Activated effector memory CD4-positive, alpha-beta T cell treated with anti-CD3 and anti-CD28 coated beads, Interleukin-2, amount 50 U/mL, for 16 hours (primary cell): ENCODE measurements around the gene RPN1.
"Not testable (repeated sequence)": the region's sequence is repeated elsewhere in the genome, so short reads cannot be mapped to it uniquely, and the experiment has no call there.

Source experiments
- DNase-seq: peaks from one replicate; pipeline ENCODE4 v3.0.0-alpha.2; 2020

RPN1 gene

DNA sequence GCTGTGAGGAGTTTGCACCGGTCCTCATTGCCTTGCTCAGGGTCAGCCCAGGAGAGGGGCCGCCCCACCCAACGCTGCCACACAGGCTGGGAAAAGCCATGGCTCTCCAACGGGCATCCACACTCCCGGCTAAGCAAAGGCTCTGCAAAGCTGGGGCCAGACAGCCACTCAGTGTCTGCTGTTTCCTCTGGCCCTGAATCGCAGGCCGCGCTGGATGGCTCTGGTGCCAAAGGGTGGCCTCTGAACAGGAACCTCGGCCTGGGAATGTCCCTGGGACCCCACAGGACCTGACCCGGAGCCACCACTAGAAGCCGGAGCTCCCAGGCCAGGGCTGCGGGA is 42.9 kb downstream of the RPN1 start:
- no peak for DNase-seq

DNA sequence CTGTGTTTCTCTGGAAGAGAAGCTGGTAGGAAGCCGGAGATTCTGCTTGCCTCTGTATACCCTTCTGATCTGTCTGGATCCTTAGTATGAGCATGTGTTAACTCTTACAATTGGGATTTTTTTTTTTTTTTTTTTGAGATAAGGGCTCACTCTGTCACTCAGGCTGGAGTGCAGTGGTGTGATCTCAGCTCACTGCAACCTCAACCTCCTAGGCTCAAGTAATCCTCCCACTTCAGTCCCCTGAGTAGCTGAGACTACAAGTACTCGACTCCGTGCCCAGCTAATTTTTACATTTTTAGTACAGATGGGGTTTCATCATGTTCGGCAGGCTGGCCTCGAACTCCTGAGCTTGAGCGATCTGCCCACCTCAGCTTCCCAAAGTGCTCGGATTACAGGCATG is 44.5 kb downstream of the RPN1 start:
- DNase-seq: no peak

DNA sequence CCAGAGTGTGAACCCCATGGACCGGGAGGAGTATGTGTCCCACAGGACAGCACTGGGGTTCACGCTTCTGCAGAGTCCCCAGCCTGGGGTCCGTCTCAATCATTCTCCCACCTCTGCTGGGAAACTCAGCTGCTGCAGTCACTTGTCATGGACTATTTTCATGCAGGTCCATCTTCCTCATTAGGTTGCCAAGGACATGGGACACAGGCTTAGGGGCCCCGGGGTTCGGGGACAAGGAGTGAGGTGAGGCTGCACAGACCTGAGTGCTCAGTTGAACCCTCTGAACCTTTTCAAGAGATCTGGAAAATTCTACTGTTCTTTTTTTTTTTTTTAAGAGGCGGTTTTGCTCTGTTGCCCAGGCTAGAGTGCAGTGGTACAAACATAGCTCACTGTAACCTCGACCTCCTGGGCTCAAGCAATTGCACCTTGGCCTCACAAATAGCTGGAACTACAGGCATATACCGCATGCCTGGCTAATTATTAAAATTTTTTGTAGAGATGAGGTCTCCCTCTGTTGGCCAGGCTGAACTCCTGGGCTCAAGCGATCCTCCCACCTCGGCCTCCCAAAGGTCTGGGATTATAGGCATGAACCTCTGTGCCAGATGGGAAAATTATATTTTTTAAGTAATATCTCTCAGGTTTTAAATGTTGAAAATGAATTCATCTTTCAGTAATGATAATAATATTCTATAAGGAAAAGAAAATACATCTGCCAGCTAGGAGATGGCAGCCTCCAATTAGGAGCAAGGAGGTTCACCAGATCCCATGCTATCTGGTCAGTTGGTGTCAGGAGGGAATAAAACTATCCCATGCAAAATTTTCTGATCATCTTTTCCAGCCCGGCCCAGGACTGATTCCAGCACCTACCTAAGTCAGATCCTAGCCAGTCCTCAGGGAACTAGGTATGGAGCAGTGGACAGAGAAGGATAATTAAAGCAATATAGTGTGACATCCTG is 45.2 kb downstream of the RPN1 start:
- no peak for DNase-seq

DNA sequence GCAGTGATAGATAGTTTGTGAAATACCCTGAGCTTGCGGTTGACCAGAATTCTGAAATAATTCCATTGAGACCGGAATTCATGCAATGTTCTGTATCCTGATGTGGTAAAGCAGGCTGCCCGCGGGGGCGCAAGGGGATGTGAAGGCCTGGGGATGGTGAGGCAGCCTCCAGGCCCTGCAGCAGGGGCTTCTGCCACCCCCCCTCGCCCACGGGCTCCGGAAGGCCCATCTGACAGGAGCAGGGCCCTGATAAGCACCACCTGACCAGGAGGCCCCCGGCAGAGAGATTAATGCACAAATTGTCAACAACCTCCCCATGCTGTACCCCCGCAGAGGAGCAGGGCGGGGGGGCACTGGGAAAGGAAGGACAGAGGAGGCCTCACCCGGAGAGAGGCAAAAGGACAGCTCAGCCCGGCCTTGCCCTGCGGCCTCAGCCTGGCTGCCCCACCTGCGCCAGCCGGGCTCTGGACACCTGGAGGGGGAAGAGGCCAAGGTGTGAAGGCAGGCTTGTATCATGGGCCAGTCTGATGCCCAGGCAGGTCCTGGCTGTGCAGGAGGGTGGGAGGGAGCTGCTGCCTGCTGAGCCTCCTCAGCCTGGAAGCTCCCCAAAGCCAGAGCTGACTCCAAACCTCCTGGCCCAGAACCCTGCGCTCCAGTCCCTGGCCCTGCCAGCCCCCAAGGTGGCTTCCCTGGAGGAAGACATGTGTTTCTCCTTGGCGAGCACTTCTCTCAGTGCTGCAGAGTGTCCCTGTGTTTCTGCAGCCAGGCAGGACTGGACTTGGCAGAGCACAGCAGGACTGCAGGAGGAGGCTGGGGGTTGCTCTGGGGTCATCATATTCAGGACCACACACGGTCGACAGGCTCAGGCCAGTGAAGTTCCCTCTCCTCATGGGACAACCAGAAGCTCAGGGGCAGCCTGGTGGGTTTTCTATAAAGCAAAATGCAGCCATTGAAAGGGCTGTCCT is 46.5 kb downstream of the RPN1 start:
- DNase-seq: no peak

DNA sequence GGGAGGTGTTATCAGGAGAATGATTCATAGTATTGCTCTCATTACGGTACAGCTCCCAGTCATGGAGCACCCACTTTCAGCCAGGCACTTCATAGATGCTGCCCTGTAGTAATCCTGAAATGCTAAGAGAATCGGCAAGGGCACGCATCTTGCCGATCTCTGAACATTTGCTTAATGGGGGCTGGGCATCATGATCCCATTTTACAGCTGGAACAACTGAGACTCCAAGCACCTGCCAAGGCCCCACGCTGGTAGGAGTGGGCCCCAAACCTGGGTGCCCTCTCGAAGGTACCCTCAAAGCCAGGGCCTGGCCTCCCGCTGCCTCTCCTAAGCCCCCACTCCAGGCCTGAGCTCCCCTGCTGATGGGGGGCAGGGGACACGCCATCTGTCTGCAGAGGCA is 47.3 kb downstream of the RPN1 start:
- no peak for DNase-seq

DNA sequence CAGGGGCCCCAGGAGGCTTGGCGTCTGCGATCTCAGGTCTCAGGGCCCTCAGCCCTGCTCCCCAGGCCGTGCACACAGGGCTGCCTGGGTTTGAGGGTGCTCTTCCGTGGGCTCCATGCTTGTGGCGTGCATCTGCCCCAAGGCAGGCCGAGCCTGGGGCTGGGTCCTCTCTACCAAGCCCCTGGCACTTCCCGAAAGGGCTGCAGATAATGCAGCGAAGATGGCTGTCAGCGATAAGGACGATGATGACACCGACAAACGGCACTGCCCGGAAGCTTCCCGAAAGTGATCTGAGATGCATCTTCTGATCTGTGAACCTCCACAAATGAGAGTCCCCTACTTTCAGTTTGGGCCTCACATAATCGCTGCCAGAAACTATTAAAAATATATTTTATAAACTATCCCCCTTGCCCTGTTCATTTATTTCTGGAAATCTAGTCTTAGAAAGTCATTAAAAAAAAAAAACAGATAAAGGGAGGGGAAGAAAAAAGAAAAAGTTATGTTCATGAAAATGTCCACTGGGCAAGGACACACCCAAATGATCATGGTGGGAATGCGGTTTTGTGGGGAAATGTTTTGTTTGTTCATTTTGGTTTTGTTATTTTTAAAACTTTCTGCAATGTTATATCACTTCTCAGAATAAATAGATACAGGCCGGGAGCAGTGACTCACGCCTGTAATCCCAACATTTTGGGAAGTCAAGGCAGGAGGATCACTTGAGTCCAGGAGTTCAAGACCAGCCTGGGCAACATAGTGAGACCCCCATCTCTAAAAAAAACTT is 51.5 kb downstream of the RPN1 start:
- no peak for DNase-seq

DNA sequence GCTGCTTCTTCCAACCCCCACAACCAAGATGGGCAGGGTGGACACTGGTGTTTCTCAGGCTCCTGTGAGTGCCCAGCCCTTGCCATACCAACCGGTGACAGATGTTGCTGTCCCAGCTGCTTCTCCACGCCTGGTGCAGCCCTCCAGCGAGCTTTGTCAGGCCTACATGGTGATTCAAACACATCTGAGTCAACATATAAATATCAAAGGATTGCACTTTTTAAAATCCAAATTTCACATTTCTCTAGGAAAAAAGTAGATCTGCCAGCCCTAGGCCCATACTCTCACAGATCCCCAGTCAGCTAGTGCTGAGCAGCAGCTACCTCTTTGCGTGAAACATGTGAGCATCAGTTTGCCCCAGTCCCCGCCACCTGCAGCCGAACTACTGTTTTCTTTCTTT is 52.7 kb downstream of the RPN1 start:
- DNase-seq: no peak

DNA sequence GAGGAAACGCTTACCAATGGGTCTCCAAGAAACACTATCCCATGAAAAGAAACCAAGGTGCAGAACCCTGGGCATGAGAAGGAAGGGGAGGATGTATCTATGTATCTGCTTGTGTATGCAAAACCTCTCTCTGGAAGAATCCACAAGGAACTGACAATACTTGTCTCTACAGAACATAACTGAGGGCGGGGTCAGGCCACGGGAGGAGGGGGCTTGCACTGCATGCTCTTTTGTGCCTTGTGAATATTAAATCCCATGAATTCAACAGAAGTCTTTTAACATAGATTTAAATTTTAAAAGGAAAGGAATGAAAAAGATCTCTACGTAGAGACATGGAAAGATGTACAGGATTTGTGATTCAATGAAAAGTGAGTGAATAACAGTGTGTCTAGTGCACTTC is 57.8 kb downstream of the RPN1 start:
- no peak for DNase-seq

DNA sequence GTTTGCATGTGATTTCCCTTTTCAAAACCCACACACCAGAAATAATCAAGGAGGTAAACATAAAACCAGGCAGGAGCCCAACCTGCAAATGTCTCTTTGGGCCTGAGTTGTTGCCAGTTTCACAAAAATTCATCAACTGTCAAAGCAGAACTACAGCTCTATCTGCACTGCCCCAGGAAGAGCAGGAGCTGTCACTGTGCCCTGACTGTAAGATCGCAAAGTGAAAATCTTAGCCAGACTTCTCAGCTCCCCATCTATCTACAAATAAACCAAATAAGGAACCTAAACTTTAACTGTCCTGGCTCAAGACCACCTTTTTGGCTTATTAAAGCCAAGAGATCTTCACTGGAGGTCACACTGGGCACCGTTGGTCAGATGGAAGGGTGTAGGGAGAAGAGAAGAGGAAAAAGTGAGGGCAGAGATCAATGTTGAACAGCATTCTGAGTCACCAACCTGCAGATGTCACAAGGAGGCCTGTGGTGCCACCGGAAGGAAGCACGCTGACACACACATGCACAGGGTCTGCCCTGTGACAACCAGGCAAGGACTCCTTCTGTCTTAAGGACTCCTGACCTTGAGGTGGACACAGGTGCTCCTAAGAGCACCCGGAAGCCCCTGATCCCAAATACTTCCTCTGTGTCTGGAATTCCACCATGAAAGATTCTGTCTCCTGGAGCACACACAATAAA is 58.7 kb downstream of the RPN1 start:
- no peak for DNase-seq

DNA sequence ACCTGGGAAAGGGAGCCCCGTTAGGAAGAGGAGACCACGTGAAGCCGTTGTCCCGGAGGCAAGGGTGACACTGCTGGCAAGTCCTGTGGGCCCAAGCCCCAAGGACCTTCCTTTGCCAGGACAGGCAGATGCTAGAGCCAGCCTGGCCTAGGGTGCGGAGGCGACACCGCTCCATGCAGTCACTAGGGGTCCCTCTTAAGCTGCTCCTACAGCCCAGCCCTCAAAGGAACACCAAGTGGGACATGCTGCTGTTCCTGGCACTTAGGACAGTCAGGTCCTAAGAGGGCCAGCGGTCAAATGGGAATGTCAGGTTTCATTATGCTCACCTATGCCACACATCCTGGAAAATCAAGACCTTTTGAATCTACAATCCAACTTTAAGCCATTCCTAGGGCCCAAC is 59.7 kb downstream of the RPN1 start:
- DNase-seq: no peak

DNA sequence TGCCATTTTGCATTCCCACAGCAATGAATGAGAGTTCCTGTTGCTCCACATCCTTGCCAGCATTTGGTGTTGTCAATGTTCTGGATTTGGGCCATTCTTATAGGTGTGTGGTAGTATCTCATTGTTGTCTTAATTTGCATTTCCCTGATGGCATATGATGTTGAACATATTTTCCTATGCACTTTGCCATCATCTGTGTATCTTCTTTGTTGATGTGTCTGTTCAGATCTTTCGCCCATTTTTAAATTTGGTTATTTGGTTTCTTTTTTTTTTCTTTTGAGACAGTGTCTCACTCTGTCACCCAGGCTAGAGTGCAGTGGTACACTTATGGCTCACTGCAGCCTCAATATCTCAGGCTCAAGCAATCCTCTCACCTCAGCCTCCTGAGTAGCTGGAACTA is 60.6 kb downstream of the RPN1 start:
- DNase-seq: not testable (repeated sequence)

DNA sequence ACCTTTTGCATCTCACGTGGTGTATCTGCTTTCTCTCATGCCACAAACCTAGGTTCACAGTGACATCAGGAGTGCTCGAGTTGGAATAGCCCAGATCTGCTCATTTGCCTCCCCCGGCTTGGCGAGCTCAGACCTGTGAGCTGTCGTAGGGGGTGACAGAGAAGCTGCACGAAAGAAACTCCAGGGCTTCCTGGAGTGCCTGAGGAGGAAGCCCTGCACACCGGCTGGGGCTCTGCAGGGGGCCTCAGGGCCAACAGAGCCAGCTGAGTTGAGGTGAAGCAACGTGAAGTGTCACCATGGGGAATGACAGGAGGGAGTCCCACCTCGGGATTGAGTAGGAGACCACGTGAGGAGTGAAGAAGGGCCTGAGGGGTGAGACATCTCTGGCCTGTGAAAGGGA is 62.5 kb downstream of the RPN1 start:
- no peak for DNase-seq

DNA sequence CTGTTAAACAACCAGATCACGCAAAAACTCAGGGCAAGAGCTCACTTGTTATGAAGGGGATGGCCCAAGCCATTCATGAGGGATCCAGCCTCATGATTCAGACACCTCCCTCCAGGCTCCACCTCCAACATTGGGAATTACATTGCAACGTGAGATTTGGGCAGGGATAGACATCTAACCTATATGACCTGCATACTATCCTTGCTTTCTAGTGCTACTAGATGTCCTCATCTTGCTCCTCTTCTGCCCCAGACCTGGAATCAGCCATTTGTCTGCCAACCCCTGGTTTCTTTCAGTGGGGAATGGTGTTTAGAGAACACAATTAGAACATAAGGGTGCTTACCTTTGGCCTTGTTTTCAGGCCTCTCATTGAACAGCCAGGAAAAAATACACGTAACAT is 63.2 kb downstream of the RPN1 start:
- no peak for DNase-seq

DNA sequence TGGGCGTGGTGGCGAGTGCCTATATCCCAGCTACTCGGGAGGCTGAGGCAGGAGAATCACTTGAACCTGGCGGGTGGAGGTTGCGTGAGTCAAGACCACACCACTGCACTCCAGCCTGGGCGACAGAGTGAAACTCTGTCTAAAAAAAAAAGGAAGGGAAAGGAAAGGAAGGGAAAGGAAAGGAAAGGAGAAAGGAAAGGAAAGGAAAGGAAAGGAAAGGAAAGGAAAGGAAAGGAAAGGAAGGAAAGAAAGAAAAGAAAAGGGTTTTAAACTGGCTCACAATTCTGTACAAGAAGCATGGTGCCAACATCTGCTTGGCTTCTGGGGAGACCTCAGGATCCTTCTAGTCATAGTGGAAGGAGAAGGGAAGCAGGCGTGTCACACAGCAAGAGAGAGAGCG is 63.7 kb downstream of the RPN1 start:
- not testable (repeated sequence) for DNase-seq

DNA sequence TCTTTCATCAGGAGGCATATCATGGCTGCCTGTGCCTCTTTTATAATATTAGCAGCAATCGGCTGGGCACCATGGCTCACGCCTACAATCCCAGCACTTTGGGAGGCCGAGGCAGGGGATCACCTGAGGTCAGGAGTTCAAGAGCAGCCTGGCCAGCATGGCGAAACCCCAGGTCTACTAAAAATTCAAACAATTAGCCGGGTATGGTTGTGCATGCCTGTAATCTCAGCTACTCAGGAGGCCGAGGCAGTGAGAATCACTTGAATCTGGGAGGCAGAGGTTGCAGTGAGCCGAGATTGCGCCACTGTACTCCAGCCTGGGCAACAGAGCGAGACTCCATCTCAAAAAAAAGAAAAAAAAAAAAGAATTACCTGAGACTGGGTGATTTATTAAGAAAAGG is 64.2 kb downstream of the RPN1 start:
- not testable (repeated sequence) for DNase-seq

DNA sequence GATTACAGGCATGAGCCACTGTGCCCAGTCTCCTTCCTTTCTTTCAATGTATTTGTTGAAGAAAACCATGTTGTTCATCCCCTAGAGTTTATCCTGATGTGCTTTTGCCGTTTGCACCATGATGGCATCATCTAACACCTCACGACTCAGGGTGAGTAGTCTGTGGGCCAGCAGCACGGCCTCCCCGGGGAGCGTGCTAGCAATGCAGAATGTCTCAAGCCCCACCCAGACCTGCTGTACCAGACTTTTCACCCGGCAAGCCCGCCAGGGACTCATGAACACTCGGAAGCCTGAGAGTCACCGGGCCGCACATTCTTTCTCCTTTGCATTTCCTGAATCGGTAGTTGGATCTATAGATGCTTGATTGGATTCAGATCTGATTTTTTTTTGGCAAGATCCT is 64.6 kb downstream of the RPN1 start:
- no peak for DNase-seq

DNA sequence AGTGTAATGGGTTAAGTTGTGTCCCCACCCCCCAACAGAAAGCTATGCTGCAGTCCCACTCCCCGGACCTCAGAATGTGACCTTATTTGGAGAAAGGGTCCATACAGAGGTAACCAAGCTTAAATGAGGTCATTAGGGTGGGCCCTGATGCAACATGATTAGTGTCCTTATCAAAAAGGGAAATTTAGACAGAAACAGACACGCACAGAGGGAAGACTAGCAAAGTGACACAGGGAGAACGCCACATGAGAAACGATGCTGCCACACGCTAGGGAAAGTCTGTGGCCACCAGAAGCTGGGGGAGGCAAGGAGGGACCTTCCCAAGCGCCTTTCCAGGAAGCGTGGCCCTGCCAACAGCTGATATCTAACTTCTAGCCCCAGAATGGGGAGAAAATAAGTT is 65.4 kb downstream of the RPN1 start:
- DNase-seq: no peak

DNA sequence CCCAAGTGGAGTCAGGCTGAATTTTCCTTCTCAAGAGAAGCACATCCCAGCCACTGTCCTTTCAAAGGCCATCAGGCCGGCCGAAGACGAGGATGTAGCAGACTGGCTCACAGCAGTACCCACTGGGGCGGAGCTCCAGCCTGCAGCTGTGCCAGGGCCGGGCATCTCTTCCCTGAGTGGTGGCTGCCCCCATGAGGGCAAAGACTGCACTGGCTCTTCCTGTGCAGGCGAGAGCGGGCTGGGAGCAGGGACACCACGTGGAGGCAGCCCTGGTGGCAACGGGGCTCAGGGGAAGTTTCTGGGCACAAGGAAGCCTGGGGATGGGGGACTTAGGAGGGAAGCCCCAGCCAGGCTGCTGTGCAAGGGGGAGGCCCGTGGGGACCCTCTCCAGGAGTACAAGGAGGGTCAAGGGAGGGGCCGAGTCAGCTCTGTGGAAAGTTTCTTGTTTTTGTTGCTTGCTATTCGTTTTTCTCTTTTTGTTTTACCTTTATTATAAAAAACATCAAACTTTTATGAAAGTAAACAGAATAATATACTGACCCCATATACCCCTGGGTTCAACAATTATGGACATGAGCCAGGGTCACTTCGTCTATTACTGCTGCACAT is 66.1 kb downstream of the RPN1 start:
- no peak for DNase-seq

DNA sequence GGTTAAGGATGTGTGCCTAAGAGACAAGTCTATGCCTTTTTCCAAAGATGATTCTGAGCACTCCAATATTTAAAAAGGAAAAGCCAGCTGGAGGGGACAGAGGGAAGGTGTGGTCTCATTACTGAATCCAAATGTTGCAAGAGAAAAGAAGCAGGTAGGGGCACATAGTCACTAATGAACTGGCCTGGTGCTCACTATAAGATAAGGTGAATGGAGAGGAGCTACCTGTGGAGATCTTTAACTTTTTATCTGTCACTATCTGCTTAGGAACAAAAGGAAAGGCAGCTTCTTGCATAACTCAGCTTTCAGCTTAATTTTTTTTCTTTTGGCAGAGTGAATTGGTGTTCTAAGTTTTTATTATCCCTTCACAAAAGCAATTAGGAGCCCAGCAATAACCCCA is 69.1 kb downstream of the RPN1 start:
- no peak for DNase-seq

DNA sequence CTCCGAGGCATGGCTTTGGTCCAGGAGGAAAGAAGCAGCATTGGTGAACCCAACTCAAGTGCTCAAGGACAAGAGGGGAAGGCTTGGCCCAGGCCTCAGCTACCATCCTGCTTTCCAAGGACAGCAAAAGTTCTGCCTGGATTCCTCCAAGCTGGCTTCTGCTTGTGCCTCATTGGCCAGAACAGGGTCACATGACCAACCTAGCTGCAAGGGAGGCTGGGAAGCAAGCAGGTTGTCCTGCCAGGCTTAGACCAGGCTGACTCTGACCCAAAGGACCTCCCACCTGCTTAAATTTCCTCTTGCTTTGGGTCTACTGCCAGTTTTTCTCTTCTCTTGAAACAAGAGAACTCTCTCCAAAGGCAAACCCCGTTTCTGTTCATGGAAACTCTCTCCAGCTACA is 70.7 kb downstream of the RPN1 start:
- DNase-seq: no peak

DNA sequence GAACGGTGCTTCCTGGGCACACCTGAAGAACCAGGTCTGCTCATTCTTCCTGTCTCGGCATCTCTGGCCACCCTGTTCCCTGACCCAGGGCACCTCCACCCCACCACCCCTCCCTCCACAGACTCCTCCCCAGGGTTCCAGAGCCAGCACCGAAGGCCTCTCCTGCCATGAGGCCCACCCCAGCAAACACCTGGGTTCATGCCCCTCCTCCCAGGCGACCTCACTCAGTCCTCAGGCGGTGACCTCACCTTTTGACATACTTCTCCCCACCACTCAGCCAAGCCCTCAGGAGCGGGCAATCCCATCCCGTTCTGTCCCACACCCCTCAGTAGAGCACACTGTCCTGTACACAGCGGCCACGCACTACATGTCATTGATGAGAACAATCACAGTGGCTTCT is 72.3 kb downstream of the RPN1 start:
- no peak for DNase-seq

DNA sequence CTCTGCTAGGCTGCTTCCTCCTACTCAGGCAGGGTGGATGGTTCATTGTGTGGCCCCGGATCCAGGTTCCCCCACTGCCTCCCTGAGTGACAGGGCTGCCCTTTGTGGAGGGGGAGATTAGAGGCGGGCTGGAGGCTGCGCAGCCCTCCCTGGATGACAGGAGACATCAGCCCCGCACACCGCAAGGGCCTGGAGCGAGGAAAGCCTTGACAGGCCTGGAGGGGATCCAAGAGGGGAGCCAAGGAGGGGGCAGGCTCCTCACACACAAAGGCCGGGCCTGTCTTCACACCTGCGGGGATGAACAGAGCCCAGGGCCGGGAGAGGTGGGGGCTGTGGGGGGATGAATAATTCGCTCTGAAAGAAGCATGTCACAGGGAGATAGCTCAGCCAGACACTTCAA is 72.9 kb downstream of the RPN1 start:
- no peak for DNase-seq
